ENCODE measurements around the gene USP32.

The USP32 gene

GRCh38 chr17:60328679-60329078 lies 63.3 kb downstream of the USP32 start:
- no peak overlapping the region for H3K4me3 ChIP-seq (replicated peaks; ENCODE audit: low read depth, low read length)
- no peak for DNase-seq (ENCODE audit: low read depth)
- no peak for TF ChIP-seq CTCF (IDR thresholded peaks at IDR 0.05; ENCODE audit: low read length, missing control alignments)

- no peak for TF ChIP-seq CTCF (IDR thresholded peaks at IDR 0.05; ENCODE audit: low read length, missing control alignments)
- H3K4me3 ChIP-seq (replicated peaks; ENCODE audit: low read depth, low read length), result no peak overlapping the region
- no peak for DNase-seq (ENCODE audit: low read depth)
Observed at GRCh38 chr17:60327901-60328273, 64.0 kb downstream of the USP32 start.

- no peak overlapping the region for H3K4me3 ChIP-seq (replicated peaks; ENCODE audit: low read depth, low read length)
- TF ChIP-seq CTCF (IDR thresholded peaks at IDR 0.05; ENCODE audit: low read length, missing control alignments), result no peak
- DNase-seq (ENCODE audit: low read depth), result no peak
Observed at GRCh38 chr17:60327134-60327900, 64.6 kb downstream of the USP32 start.

GRCh38 chr17:60326702-60327101 lies 65.2 kb downstream of the USP32 start:
- no peak for TF ChIP-seq CTCF (IDR thresholded peaks at IDR 0.05; ENCODE audit: low read length, missing control alignments)
- no peak for DNase-seq (ENCODE audit: low read depth)
- H3K4me3 ChIP-seq (replicated peaks; ENCODE audit: low read depth, low read length), result no peak overlapping the region

GRCh38 chr17:60325730-60326524 lies 66.0 kb downstream of the USP32 start:
- DNase-seq (ENCODE audit: low read depth), result no peak
- no peak overlapping the region for H3K4me3 ChIP-seq (replicated peaks; ENCODE audit: low read depth, low read length)
- no peak for TF ChIP-seq CTCF (IDR thresholded peaks at IDR 0.05; ENCODE audit: low read length, missing control alignments)

GRCh38 chr17:60323754-60324153 lies 68.2 kb downstream of the USP32 start:
- TF ChIP-seq CTCF (IDR thresholded peaks at IDR 0.05; ENCODE audit: low read length, missing control alignments), result no peak
- no peak for DNase-seq (ENCODE audit: low read depth)
- no peak overlapping the region for H3K4me3 ChIP-seq (replicated peaks; ENCODE audit: low read depth, low read length)
